CD4-positive, alpha-beta T cell treated with Interleukin-1 beta for 1 hour (primary cell): ENCODE measurements around the gene STX2.
"Not testable (repeated sequence)": the region's sequence is repeated elsewhere in the genome, so short reads cannot be mapped to it uniquely, and the experiment has no call there.

ENCODE experiments used
- DNase-seq, 2 donors: peaks; one replicate each; pipeline ENCODE4 v3.0.0-alpha.2; 2020 to 2022

The STX2 gene

GRCh38 chr12:130838951-130839769, at the start of gene STX2:
Gene STX2, minus strand, starts transcription at chr12:130839250. Its CDS starts 151 bp downstream, at chr12:130839099.
- peak; percentile 90 to 91 for DNase-seq

GRCh38 chr12:130887190-130887589, 48.1 kb upstream of the STX2 start:
- not testable (repeated sequence) for DNase-seq

GRCh38 chr12:130881548-130881947, 42.5 kb upstream of the STX2 start:
- no peak for DNase-seq

GRCh38 chr12:130881046-130881445, 42.0 kb upstream of the STX2 start:
- no peak for DNase-seq

- DNase-seq = no peak
These were observed 41.4 kb upstream of the STX2 start for GRCh38 chr12:130880411-130880885.

GRCh38 chr12:130879781-130880389, 40.8 kb upstream of the STX2 start:
- no peak for DNase-seq

GRCh38 chr12:130879212-130879686, 40.2 kb upstream of the STX2 start:
- no peak for DNase-seq

GRCh38 chr12:130878193-130879185, 39.4 kb upstream of the STX2 start:
- no peak for DNase-seq

- DNase-seq = no peak
These were observed 38.3 kb upstream of the STX2 start for GRCh38 chr12:130877333-130877732.

GRCh38 chr12:130876758-130877157, 37.7 kb upstream of the STX2 start:
- DNase-seq = no peak

GRCh38 chr12:130876297-130876696, 37.2 kb upstream of the STX2 start:
- no peak for DNase-seq

GRCh38 chr12:130875708-130876107, 36.7 kb upstream of the STX2 start:
- not testable (repeated sequence) for DNase-seq

- no peak for DNase-seq
These were observed 36.1 kb upstream of the STX2 start for GRCh38 chr12:130875193-130875592.

- DNase-seq = no peak
These were observed 35.6 kb upstream of the STX2 start for GRCh38 chr12:130874696-130875095.

- no peak for DNase-seq
These were observed 34.8 kb upstream of the STX2 start for GRCh38 chr12:130873825-130874224.

- no peak for DNase-seq
These were observed 34.2 kb upstream of the STX2 start for GRCh38 chr12:130873106-130873795.

- DNase-seq = peak; percentile 45 to 50
These were observed 33.4 kb upstream of the STX2 start for GRCh38 chr12:130872179-130873096.

- DNase-seq = peak; percentile 94 to 96
These were observed 32.5 kb upstream of the STX2 start, which contains the start of gene RAN for GRCh38 chr12:130871286-130872178. Gene RAN, plus strand, starts transcription at chr12:130872066. Its CDS starts 528 bp downstream, at chr12:130872594.

GRCh38 chr12:130870442-130871285, 31.6 kb upstream of the STX2 start:
- peak; percentile 74 to 76 for DNase-seq
